Naive thymus-derived CD4-positive, alpha-beta T cell (primary cell): ENCODE data around the gene WNT8A. TPM values are rescaled to one million over a fixed set of nuclear protein-coding genes. Genes with fewer than 3 reads are reported as not detected.

ENCODE experiments used
- ATAC-seq: fragments of 150-1000 bp; cut with Tn5 transposase; 2 replicates; pipeline ENCODE4 v1.10.0; 2021; ENCODE audit warnings: mild to moderate bottlenecking, moderate library complexity
- CTCF ChIA-PET: fragments of 350-600 bp; sonication (Branson Sonifier 250); formaldehyde crosslinking; loops from one replicate; lab custom pipeline; 2021; ENCODE audit warnings: antibody characterized with exemption; lab: Charles Lee
- POLR2A ChIA-PET: fragments of 350-600 bp; sonication (Branson Sonifier 250); formaldehyde crosslinking; loops from one replicate; lab custom pipeline; 2021; ENCODE audit warnings: antibody characterized with exemption, inconsistent platforms; lab: Charles Lee
- DNase-seq, 9 donors: peaks; one replicate each; pipeline versions ENCODE4 v3.0.0 to v3.0.0-alpha.2; 2020 to 2022; ENCODE audit warnings: mixed read lengths in 1 of 9
- H3K27ac ChIP-seq: one replicate; pipeline ENCODE4 v1.7.0; 2013; ENCODE audit warnings: mild to moderate bottlenecking, low read depth, low read length, moderate library complexity
- H3K27me3 ChIP-seq, 2 donors: one replicate each; pipeline ENCODE4 v1.7.0; 2013; ENCODE audit warnings: low read length in 2 of 2, mild to moderate bottlenecking in 2 of 2, moderate library complexity in 2 of 2; ENCODE audit not compliant: control insufficient read depth in 2 of 2, insufficient read depth in 2 of 2
- H3K36me3 ChIP-seq, 3 experiments: 1 replicate in 2 of 3; 2 replicates in 1 of 3; pipeline ENCODE4 v1.7.0; 2013; ENCODE audit warnings: low read length in 3 of 3, mild to moderate bottlenecking in 3 of 3, moderate library complexity in 1 of 3; ENCODE audit not compliant: insufficient read depth in 3 of 3, control insufficient read depth in 2 of 3
- H3K4me1 ChIP-seq, 2 donors: one replicate each; pipeline ENCODE4 v1.7.0; 2013; ENCODE audit warnings: low read length in 2 of 2, mild to moderate bottlenecking in 2 of 2, moderate library complexity in 1 of 2; ENCODE audit not compliant: control insufficient read depth in 2 of 2, insufficient read depth in 2 of 2
- H3K4me3 ChIP-seq: 2 replicates; pipeline ENCODE4 v1.7.0; 2013; ENCODE audit warnings: mild to moderate bottlenecking, low read length
- H3K9me3 ChIP-seq, 3 experiments: 1 replicate in 2 of 3; 2 replicates in 1 of 3; pipeline ENCODE4 v1.7.0; 2013; ENCODE audit warnings: low read length in 3 of 3; ENCODE audit not compliant: control insufficient read depth in 2 of 3
- H3K27ac Mint-ChIP-seq, 9 donors: one replicate each; pipeline ENCODE4 v1.8.0; 2020 to 2022; ENCODE audit warnings: mixed read lengths in 9 of 9, mild to moderate bottlenecking in 8 of 9, moderate library complexity in 5 of 9, inconsistent platforms in 2 of 9
- H3K27me3 Mint-ChIP-seq, 5 donors: one replicate each; pipeline ENCODE4 v1.8.0; 2021 to 2022; ENCODE audit warnings: mixed read lengths in 5 of 5, mild to moderate bottlenecking in 1 of 5
- H3K36me3 Mint-ChIP-seq, 5 donors: one replicate each; pipeline ENCODE4 v1.8.0; 2020 to 2022; ENCODE audit warnings: mixed read lengths in 5 of 5, mild to moderate bottlenecking in 3 of 5, inconsistent platforms in 1 of 5
- H3K4me1 Mint-ChIP-seq, 7 donors: one replicate each; pipeline ENCODE4 v1.8.0; 2020 to 2022; ENCODE audit warnings: mixed read lengths in 7 of 7, mild to moderate bottlenecking in 3 of 7, inconsistent platforms in 1 of 7
- H3K4me3 Mint-ChIP-seq, 10 donors: one replicate each; pipeline ENCODE4 v1.8.0; 2020 to 2022; ENCODE audit warnings: mild to moderate bottlenecking in 10 of 10, mixed read lengths in 10 of 10, moderate library complexity in 6 of 10, inconsistent platforms in 2 of 10
- H3K9me3 Mint-ChIP-seq, 11 donors: one replicate each; pipeline ENCODE4 v1.8.0; 2020 to 2022; ENCODE audit warnings: mixed read lengths in 11 of 11, mild to moderate bottlenecking in 4 of 11, inconsistent platforms in 1 of 11, moderate library complexity in 1 of 11
- intact Hi-C, 2 donors: fragments of 100-400 bp; cut with micrococcal nuclease; formaldehyde crosslinking; loops; one replicate each; pipeline ENCODE4 v1.15.1; 2023
- polyA plus RNA-seq, 2 donors: library from polyadenylated mRNA; unstranded; fragments of 300-500 nt; fragmentation: Illumina TruSeq; gene quantifications; one replicate each; pipeline ENCODE4 v1.2.3, GENCODE V29; 2021
- total RNA-seq, 6 experiments: library from RNA in 5 of 6; stranded (reverse) in 5 of 6; gene quantifications; 1 replicate in 5 of 6; 2 replicates in 1 of 6; pipeline ENCODE4 v1.2.3 and lab custom pipeline; 2021 to 2026

Gene WNT8A
- total and polyA plus RNA-seq, 7 experiments from 2014 or later: not detected

GRCh38 chr5:138109463-138110265 is 25.8 kb downstream of the WNT8A start:
- no peak overlapping the region for H3K27ac ChIP-seq
- Mint-ChIP-seq H3K4me3 (no peak overlapping the region), H3K4me1 (peaks cover 0 to 6% (median 5%) of the 10 kb centered on the region in 7 donors), H3K27ac (no peak overlapping the region), H3K36me3 (no peaks in the 10 kb centered on the region), H3K9me3 (no peaks in the 10 kb centered on the region), H3K27me3 (peaks cover 0 to 24% (median 0%) of the 10 kb centered on the region in 5 donors)
- no peak for DNase-seq
- no peak overlapping the region for H3K4me3 ChIP-seq
- no peaks in the 10 kb centered on the region for H3K27me3 ChIP-seq
- intact Hi-C loops: no loop called here
- CTCF ChIA-PET: interaction anchor here (0.6 to 1.1 kb wide), 2 partner anchors 22 to 32 kb away, joined by 3 to 5 read pairs; no protein-coding TSS in a partner anchor
- POLR2A ChIA-PET: interaction anchor here (0.6 kb wide), 1 partner anchor 116 kb away, joined by 3 read pairs; no protein-coding TSS in a partner anchor
- H3K9me3 ChIP-seq: no peaks in the 10 kb centered on the region
- H3K4me1 ChIP-seq: no peaks in the 10 kb centered on the region
- no peaks in the 10 kb centered on the region for H3K36me3 ChIP-seq
- no peak for ATAC-seq

- Mint-ChIP-seq H3K27me3 (peaks cover 0 to 24% (median 0%) of the 10 kb centered on the region in 5 donors), H3K27ac (no peak overlapping the region), H3K4me3 (no peak overlapping the region), H3K4me1 (peaks cover 0 to 6% (median 5%) of the 10 kb centered on the region in 7 donors), H3K9me3 (no peaks in the 10 kb centered on the region), H3K36me3 (no peaks in the 10 kb centered on the region)
- H3K36me3 ChIP-seq: no peaks in the 10 kb centered on the region
- ChIA-PET POLR2A (no interaction called here), CTCF (interaction anchor here (0.6 to 1.1 kb wide), 2 partner anchors 21 to 1938 kb away, joined by 3 to 5 read pairs; no protein-coding TSS in a partner anchor)
- H3K4me3 ChIP-seq: no peak overlapping the region
- ATAC-seq (no peak), DNase-seq (no peak)
- no peaks in the 10 kb centered on the region for H3K4me1 ChIP-seq
- H3K27me3 ChIP-seq: no peaks in the 10 kb centered on the region
- intact Hi-C loops: no loop called here
- H3K27ac ChIP-seq: no peak overlapping the region
- H3K9me3 ChIP-seq: no peaks in the 10 kb centered on the region
Observed at GRCh38 chr5:138110266-138110963, 26.6 kb downstream of the WNT8A start.

GRCh38 chr5:138111181-138111580 is 27.3 kb downstream of the WNT8A start:
- no peak for ATAC-seq
- intact Hi-C loops: no loop called here
- peaks cover 0 to 6% (median 5%) of the 10 kb centered on the region in 7 donors for H3K4me1 Mint-ChIP-seq

GRCh38 chr5:138111937-138112336 is 28.1 kb downstream of the WNT8A start:
- no peak overlapping the region for H3K4me3 Mint-ChIP-seq
- ChIA-PET CTCF (no interaction called here), POLR2A (no interaction called here)
- H3K4me1 ChIP-seq: no peaks in the 10 kb centered on the region
- H3K4me3 ChIP-seq: no peak overlapping the region
- peaks cover 0 to 6% (median 5%) of the 10 kb centered on the region in 7 donors for H3K4me1 Mint-ChIP-seq
- no peaks in the 10 kb centered on the region for H3K36me3 Mint-ChIP-seq
- no peak overlapping the region for H3K27ac ChIP-seq
- no peaks in the 10 kb centered on the region for H3K36me3 ChIP-seq
- intact Hi-C loops: no loop called here
- H3K9me3 ChIP-seq: no peaks in the 10 kb centered on the region
- peaks cover 0 to 24% (median 0%) of the 10 kb centered on the region in 5 donors for H3K27me3 Mint-ChIP-seq
- H3K27ac Mint-ChIP-seq: no peak overlapping the region
- no peaks in the 10 kb centered on the region for H3K27me3 ChIP-seq
- no peaks in the 10 kb centered on the region for H3K9me3 Mint-ChIP-seq
- ATAC-seq (no peak), DNase-seq (no peak)

More at GRCh38 chr5:138111181-138111580, 27.3 kb downstream of the WNT8A start:
- no peaks in the 10 kb centered on the region for H3K27me3 ChIP-seq
- H3K27me3 Mint-ChIP-seq: peaks cover 0 to 24% (median 0%) of the 10 kb centered on the region in 5 donors
- CTCF ChIA-PET: interaction anchor here (0.6 to 0.7 kb wide), 2 partner anchors 34 to 1937 kb away, joined by 3 read pairs; no protein-coding TSS in a partner anchor
- no peaks in the 10 kb centered on the region for H3K4me1 ChIP-seq
- no peak overlapping the region for H3K27ac ChIP-seq
- no peak overlapping the region for H3K27ac Mint-ChIP-seq
- DNase-seq: no peak
- H3K36me3 ChIP-seq: no peaks in the 10 kb centered on the region
- H3K9me3 Mint-ChIP-seq: no peaks in the 10 kb centered on the region
- no peaks in the 10 kb centered on the region for H3K9me3 ChIP-seq
- no peak overlapping the region for H3K4me3 Mint-ChIP-seq
- no peak overlapping the region for H3K4me3 ChIP-seq
- H3K36me3 Mint-ChIP-seq: no peaks in the 10 kb centered on the region
- POLR2A ChIA-PET: no interaction called here

- ATAC-seq: no peak
- no peak for DNase-seq
- H3K4me3 Mint-ChIP-seq: no peak overlapping the region
- POLR2A ChIA-PET: no interaction called here
- intact Hi-C loops: no loop called here
- H3K9me3 ChIP-seq: no peaks in the 10 kb centered on the region
- no peaks in the 10 kb centered on the region for H3K27me3 ChIP-seq
- no peak overlapping the region for H3K27ac Mint-ChIP-seq
- H3K27ac ChIP-seq: no peak overlapping the region
- no peaks in the 10 kb centered on the region for H3K36me3 ChIP-seq
- H3K4me3 ChIP-seq: no peak overlapping the region
- H3K4me1 ChIP-seq: no peaks in the 10 kb centered on the region
- CTCF ChIA-PET: no interaction called here
- peaks cover 0 to 2% (median 0%) of the 10 kb centered on the region in 11 donors for H3K9me3 Mint-ChIP-seq
- no peaks in the 10 kb centered on the region for H3K4me1 Mint-ChIP-seq
- peaks cover 0 to 13% (median 0%) of the 10 kb centered on the region in 5 donors for H3K27me3 Mint-ChIP-seq
- H3K36me3 Mint-ChIP-seq: no peaks in the 10 kb centered on the region
Observed at GRCh38 chr5:138115254-138115653, 31.4 kb downstream of the WNT8A start.

GRCh38 chr5:138128334-138128733 is 44.5 kb downstream of the WNT8A start:
- Mint-ChIP-seq H3K36me3 (no peaks in the 10 kb centered on the region), H3K27ac (no peak overlapping the region), H3K9me3 (no peaks in the 10 kb centered on the region), H3K4me1 (peaks cover 0 to 2% (median 0%) of the 10 kb centered on the region in 7 donors), H3K4me3 (no peak overlapping the region), H3K27me3 (peaks cover 0 to 22% (median 4%) of the 10 kb centered on the region in 5 donors)
- Histone ChIP-seq H3K36me3 (no peaks in the 10 kb centered on the region), H3K4me1 (no peaks in the 10 kb centered on the region), H3K4me3 (no peak overlapping the region), H3K27ac (no peak overlapping the region), H3K9me3 (no peaks in the 10 kb centered on the region), H3K27me3 (no peaks in the 10 kb centered on the region)
- no peak for DNase-seq
- ATAC-seq: no peak
- intact Hi-C loops: no loop called here
- CTCF ChIA-PET: interaction anchor here (0.8 to 2.7 kb wide), 3 partner anchors 47 to 94 kb away, joined by 3 to 22 read pairs (median 3); no protein-coding TSS in a partner anchor
- POLR2A ChIA-PET: no interaction called here
